ENCODE results near the gene CTTNBP2.

DNA sequence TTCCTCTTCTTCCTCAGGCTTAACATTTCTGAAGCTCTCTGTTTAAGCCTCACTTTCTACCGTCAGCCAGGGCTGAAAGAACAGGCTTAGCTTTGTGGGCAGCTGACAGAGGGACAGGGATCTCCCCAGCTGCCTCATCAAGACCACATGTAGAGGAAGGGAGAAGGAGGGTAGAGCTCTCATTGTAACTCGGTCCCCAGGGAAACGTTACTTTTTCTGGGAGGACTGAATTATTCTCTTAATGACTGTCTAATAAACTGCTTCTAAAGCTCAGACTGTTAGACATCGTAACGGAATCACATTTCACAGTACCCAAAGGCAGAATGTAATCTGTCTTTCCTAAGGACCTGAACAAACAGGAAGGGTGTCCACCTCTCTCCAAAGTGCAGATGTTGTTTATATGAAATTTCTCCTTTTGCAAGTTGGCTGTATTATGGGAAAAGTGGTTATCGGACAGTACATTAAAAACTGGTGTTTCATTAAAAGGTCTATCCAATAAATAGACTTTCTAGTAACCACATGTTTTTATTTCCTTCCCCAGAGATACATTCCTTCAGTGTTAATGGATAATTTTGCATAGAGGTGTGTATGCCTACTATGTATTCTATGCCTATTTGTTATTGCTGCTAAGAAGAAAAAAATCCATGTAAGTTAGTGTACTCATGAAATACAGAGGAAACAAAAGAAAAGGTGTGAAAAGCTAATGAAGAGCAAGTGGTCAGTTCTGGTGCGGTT, 144.2 kb downstream of the CTTNBP2 start:
- TF ChIP-seq ZBTB21 (tag by site-specific recombination; IDR thresholded peaks at IDR 0.05) = no peak
- TF ChIP-seq ZNF221 (tag by site-specific recombination; IDR thresholded peaks at IDR 0.05; ENCODE audit: borderline replicate concordance) = no peak
- no peak for TF ChIP-seq ZNF350 (tag by site-specific recombination; IDR thresholded peaks at IDR 0.05)
